ENCODE measurements around the gene MGME1.

MGME1 gene

DNA sequence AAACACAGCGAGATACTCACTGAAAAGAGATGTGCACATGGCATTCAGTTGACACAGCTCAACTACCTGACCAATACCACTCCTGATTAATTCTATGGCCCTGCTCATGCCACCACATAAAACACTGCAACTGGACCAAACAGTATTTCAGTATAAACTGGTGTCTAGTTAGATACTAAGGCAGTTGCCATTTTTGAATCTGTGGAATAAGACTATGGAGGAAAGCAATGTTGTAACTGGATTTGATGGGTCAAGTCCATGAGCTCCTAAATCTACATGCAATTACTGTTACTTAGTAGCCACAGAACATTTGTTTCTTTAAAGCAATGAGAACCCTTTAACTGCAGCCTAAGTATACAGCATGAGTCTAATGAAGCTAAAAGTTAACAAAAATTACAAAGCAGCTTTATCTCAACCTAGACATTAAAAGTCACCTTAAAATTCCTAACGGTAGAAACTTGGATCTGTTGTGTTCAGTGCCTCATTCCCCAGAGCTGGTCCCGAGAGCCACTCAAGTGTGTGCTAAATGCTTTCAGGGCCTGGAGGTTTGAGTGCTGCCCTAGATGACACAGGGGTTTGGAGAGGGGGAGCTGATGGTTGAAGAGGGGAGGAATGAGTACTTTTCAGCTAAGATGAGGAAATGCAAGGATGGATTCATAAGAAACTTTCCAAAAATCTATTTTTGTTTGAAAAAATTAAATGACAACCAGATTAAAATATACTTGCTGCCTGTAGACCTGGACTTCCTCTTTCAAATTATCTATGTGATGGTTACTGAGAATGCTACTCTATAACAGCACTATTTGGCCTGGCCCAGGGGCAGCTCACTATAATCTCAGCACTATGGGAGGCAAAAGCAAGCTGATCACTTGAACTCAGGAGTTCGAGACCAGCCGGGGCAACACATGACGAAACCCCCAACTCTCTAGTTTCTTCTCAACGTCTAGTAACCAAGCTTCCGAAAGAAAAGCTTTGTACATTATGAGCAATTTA, 15.8 kb upstream of the MGME1 start:
- H3K4me3 ChIP-seq (ENCODE audit: low read depth, low read length): no peak overlapping the region
- no peak for DNase-seq (ENCODE audit: low read depth)
- TF ChIP-seq, protein P1, sequence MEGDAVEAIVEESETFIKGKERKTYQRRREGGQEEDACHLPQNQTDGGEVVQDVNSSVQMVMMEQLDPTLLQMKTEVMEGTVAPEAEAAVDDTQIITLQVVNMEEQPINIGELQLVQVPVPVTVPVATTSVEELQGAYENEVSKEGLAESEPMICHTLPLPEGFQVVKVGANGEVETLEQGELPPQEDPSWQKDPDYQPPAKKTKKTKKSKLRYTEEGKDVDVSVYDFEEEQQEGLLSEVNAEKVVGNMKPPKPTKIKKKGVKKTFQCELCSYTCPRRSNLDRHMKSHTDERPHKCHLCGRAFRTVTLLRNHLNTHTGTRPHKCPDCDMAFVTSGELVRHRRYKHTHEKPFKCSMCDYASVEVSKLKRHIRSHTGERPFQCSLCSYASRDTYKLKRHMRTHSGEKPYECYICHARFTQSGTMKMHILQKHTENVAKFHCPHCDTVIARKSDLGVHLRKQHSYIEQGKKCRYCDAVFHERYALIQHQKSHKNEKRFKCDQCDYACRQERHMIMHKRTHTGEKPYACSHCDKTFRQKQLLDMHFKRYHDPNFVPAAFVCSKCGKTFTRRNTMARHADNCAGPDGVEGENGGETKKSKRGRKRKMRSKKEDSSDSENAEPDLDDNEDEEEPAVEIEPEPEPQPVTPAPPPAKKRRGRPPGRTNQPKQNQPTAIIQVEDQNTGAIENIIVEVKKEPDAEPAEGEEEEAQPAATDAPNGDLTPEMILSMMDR (IDR thresholded peaks at IDR 0.05; ENCODE audit: insufficient read depth, low read depth, low read length, missing control alignments): no peak

DNA sequence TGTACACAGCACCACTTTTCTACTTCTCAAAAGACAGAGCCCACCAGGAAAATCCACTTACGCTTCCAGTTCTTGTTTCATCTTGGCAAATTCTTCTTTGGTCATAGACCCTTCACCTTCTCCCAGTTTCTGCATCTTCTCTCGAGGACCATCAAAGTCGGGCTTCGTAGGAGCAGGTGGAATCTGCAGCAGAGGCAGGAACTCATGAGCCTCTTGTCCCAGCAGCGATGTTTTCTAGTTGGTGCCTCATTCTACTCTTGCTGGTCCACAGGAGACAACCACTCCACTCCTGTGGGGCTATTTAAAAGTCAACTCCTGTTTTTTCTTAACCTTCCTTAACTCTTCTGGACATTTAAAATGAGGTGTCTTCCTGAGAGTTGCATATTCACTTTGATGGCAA, 14.9 kb upstream of the MGME1 start:
- no peak for DNase-seq (ENCODE audit: low read depth)
- H3K4me3 ChIP-seq (ENCODE audit: low read depth, low read length): no peak overlapping the region
- TF ChIP-seq, protein P1 (IDR thresholded peaks at IDR 0.05; ENCODE audit: insufficient read depth, low read depth, low read length, missing control alignments): no peak

GRCh38 chr20:17955302-17955701, 13.5 kb upstream of the MGME1 start:
- TF ChIP-seq, protein P1 (IDR thresholded peaks at IDR 0.05; ENCODE audit: insufficient read depth, low read depth, low read length, missing control alignments): no peak
- H3K4me3 ChIP-seq (ENCODE audit: low read depth, low read length): no peak overlapping the region
- DNase-seq (ENCODE audit: low read depth): no peak

DNA sequence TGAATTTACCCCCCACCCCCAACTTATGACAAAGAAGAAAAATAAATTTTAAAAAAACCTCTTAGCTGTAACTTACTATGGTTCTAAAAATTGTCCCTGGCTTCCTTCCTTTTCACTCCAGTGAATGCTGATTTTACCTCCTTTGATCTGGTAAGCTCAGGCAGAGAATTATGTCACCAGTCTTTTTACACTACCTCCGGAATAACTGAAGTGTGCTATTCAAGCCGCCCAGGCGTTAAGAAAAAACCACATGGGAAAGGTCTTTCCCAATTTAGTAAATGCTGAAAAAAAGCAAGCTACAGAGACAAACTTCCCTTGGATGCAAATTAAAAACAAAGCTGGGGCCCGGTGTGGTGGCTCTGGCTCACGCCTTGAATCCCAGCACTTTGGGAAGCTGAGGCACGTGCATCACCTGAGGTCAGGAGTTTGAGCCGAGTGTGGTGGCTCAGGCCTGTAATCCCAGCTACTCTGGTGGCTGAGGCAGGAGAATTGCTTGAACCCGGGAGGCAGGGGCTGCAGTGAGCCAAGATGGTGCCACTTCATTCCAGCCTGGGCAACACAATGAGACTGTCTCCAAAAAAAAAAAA, 12.6 kb upstream of the MGME1 start:
- no peak overlapping the region for H3K4me3 ChIP-seq (ENCODE audit: low read depth, low read length)
- DNase-seq (ENCODE audit: low read depth): peak; percentile 51
- TF ChIP-seq, protein P1 (IDR thresholded peaks at IDR 0.05; ENCODE audit: insufficient read depth, low read depth, low read length, missing control alignments): no peak

- DNase-seq (ENCODE audit: low read depth): no peak
Measured at GRCh38 chr20:17957505-17958363, 11.1 kb upstream of the MGME1 start.

More at GRCh38 chr20:17957505-17958363, 11.1 kb upstream of the MGME1 start:
- TF ChIP-seq, protein P1 (IDR thresholded peaks at IDR 0.05; ENCODE audit: insufficient read depth, low read depth, low read length, missing control alignments): no peak
- no peak overlapping the region; the same call in 1 of the 2 replicates for H3K4me3 ChIP-seq (ENCODE audit: low read depth, low read length)

All from GM12865 (cell line).